CD14-positive monocyte (primary cell): Measurements from ENCODE around the gene TMEM184A. TPM values are rescaled to one million over a fixed set of nuclear protein-coding genes. Genes with fewer than 3 reads are reported as not detected.

Experiments used
- DNase-seq, 3 donors: peaks; one replicate each; pipeline ENCODE4 v3.0.0-alpha.2; 2011 to 2022
- H2AFZ ChIP-seq: 2 replicates; pipeline ENCODE4 v1.6.0; 2012; ENCODE audit warnings: mild to moderate bottlenecking, low read depth, low read length, inconsistent platforms; ENCODE audit not compliant: insufficient read depth, poor library complexity, severe bottlenecking
- H3K27ac ChIP-seq, 2 donors: 1 replicate in 1 of 2; 2 replicates in 1 of 2; pipeline ENCODE4 v1.5.1; 2012 to 2013; ENCODE audit warnings: low read length in 2 of 2, control low read depth in 1 of 2, inconsistent platforms in 1 of 2, low read depth in 1 of 2, mild to moderate bottlenecking in 1 of 2
- H3K27me3 ChIP-seq, 2 donors: one replicate each; pipeline versions ENCODE4 v1.6.0 to v1.6.1; 2011 to 2013; ENCODE audit warnings: low read length in 2 of 2; ENCODE audit not compliant: control insufficient read depth in 2 of 2, insufficient read depth in 2 of 2
- H3K36me3 ChIP-seq, 2 donors: replicated peaks in 1 of 2; 1 replicate in 1 of 2; 2 replicates in 1 of 2; pipeline versions ENCODE4 v1.5.1 to v1.6.1; 2012 to 2013; ENCODE audit warnings: low read length in 2 of 2, control low read depth in 1 of 2, inconsistent platforms in 1 of 2, mild to moderate bottlenecking in 1 of 2; ENCODE audit not compliant: insufficient read depth in 2 of 2, control insufficient read depth in 1 of 2
- H3K4me1 ChIP-seq, 2 donors: 1 replicate in 1 of 2; 2 replicates in 1 of 2; pipeline versions ENCODE4 v1.5.1 to v1.6.1; 2012 to 2013; ENCODE audit warnings: low read length in 2 of 2, control low read depth in 1 of 2, inconsistent platforms in 1 of 2, mild to moderate bottlenecking in 1 of 2, moderate library complexity in 1 of 2; ENCODE audit not compliant: insufficient read depth in 2 of 2, control insufficient read depth in 1 of 2
- H3K4me2 ChIP-seq: replicated peaks from 2 replicates; pipeline ENCODE3; 2012; ENCODE audit warnings: low read length, moderate library complexity, mild to moderate bottlenecking; ENCODE audit not compliant: poor library complexity, severe bottlenecking; ENCODE audit errors: extremely low read depth
- H3K4me3 ChIP-seq, 3 experiments: fragments of 200-600 bp in 1 of 3; sonication (generic) in 1 of 3; replicated peaks in 1 of 3; 1 replicate in 2 of 3; 2 replicates in 1 of 3; pipeline ENCODE4 v1.5.1; 2011 to 2013; ENCODE audit warnings: low read length in 3 of 3, mild to moderate bottlenecking in 3 of 3, control low read depth in 2 of 3, low read depth in 2 of 3, inconsistent platforms in 1 of 3, moderate library complexity in 1 of 3
- H3K79me2 ChIP-seq: 2 replicates; pipeline ENCODE4 v1.6.0; 2012; ENCODE audit warnings: mild to moderate bottlenecking, control low read depth, inconsistent platforms, low read length, moderate library complexity; ENCODE audit not compliant: insufficient read depth
- H3K9ac ChIP-seq: 2 replicates; pipeline ENCODE4 v1.6.0; 2017; ENCODE audit warnings: low read length, mild to moderate bottlenecking; ENCODE audit not compliant: insufficient read depth, poor library complexity, severe bottlenecking
- H3K9me3 ChIP-seq, 2 donors: replicated peaks in 1 of 2; 1 replicate in 1 of 2; 2 replicates in 1 of 2; pipeline versions ENCODE4 v1.5.1 to v1.6.1; 2012 to 2013; ENCODE audit warnings: low read length in 2 of 2, control low read depth in 1 of 2; ENCODE audit not compliant: control insufficient read depth in 1 of 2, insufficient read depth in 1 of 2
- H4K20me1 ChIP-seq: 2 replicates; pipeline ENCODE4 v1.6.0; 2012; ENCODE audit warnings: mild to moderate bottlenecking, low read length, control low read depth, moderate library complexity; ENCODE audit not compliant: insufficient read depth
- H3K27ac Mint-ChIP-seq, 7 donors: one replicate each; pipeline ENCODE4 v1.8.0; 2020; ENCODE audit warnings: mild to moderate bottlenecking in 7 of 7, mixed read lengths in 7 of 7, moderate library complexity in 6 of 7, inconsistent platforms in 2 of 7
- H3K27me3 Mint-ChIP-seq, 3 donors: one replicate each; pipeline ENCODE4 v1.8.0; 2021 to 2022; ENCODE audit warnings: low read depth in 3 of 3, mild to moderate bottlenecking in 3 of 3, mixed read lengths in 3 of 3, moderate library complexity in 3 of 3, inconsistent platforms in 1 of 3
- H3K36me3 Mint-ChIP-seq, 2 donors: one replicate each; pipeline ENCODE4 v1.8.0; 2020; ENCODE audit warnings: mixed read lengths in 2 of 2, inconsistent platforms in 1 of 2, mild to moderate bottlenecking in 1 of 2
- H3K4me1 Mint-ChIP-seq: one replicate; pipeline ENCODE4 v1.8.0; 2020; ENCODE audit warnings: mild to moderate bottlenecking, mixed read lengths
- H3K4me3 Mint-ChIP-seq, 2 donors: one replicate each; pipeline ENCODE4 v1.8.0; 2020; ENCODE audit warnings: mild to moderate bottlenecking in 2 of 2, mixed read lengths in 2 of 2, moderate library complexity in 1 of 2
- H3K9me3 Mint-ChIP-seq, 7 donors: one replicate each; pipeline ENCODE4 v1.8.0; 2020 to 2022; ENCODE audit warnings: mixed read lengths in 7 of 7, mild to moderate bottlenecking in 6 of 7, moderate library complexity in 6 of 7, inconsistent platforms in 2 of 7
- WGBS: methylation state at CpG from one replicate; pipeline ENCODE4 v1.1.5; 2013; ENCODE audit warnings: missing lambda C conversion rate; ENCODE audit not compliant: insufficient coverage; 5-methylcytosine and 5-hydroxymethylcytosine counted together
- intact Hi-C, 2 donors: fragments of 100-400 bp; cut with micrococcal nuclease; formaldehyde crosslinking; loops; one replicate each; pipeline versions ENCODE4 v1.15.0 to v1.15.1; 2023
- polyA plus RNA-seq, 3 donors: library from polyadenylated mRNA; depleted of rRNA in 1 of 3; unstranded in 2 of 3; stranded (reverse) in 1 of 3; fragments of 300-500 nt in 2 of 3; fragments of >200 nt in 1 of 3; fragmentation: Illumina TruSeq in 2 of 3; gene quantifications; 1 replicate in 2 of 3; 2 replicates in 1 of 3; pipeline ENCODE4 v1.2.3, GENCODE V29; 2012 to 2021
- TF ChIP-seq, protein P1 (sequence below): fragments of 200-600 bp; IDR thresholded peaks from one replicate; pipeline ENCODE4 v1.8.0; 2022; ENCODE audit warnings: antibody characterized with exemption, mild to moderate bottlenecking

TMEM184A gene
- polyA plus RNA-seq, 3 donors = not detected

- H3K9ac ChIP-seq = no peak overlapping the region
- no peaks in the 10 kb centered on the region for H3K27me3 ChIP-seq
- H3K4me2 ChIP-seq = no peak overlapping the region
- Mint-ChIP-seq H3K27me3 (no peaks in the 10 kb centered on the region), H3K27ac (no peak overlapping the region), H3K4me3 (no peak overlapping the region), H3K9me3 (no peaks in the 10 kb centered on the region), H3K36me3 (peaks cover 29 to 58% of the 10 kb centered on the region in 2 donors), H3K4me1 (peaks cover 2% of the 10 kb centered on the region)
- H3K36me3 ChIP-seq = peaks cover 55 to 62% of the 10 kb centered on the region in 2 donors
- H3K9me3 ChIP-seq = no peaks in the 10 kb centered on the region
- H3K4me1 ChIP-seq = no peaks in the 10 kb centered on the region
- peaks cover 30% of the 10 kb centered on the region for H3K79me2 ChIP-seq
- no peak overlapping the region for H3K27ac ChIP-seq
- 94% methylated on average over 26 of the region's 31 CpGs for WGBS
- H4K20me1 ChIP-seq = peaks cover 87% of the 10 kb centered on the region
- no peak for DNase-seq
- no peak overlapping the region for H2AFZ ChIP-seq
- no peak overlapping the region for H3K4me3 ChIP-seq
- intact Hi-C loops = loop anchor here in 1 of 2 donors (5.0 kb wide), 1 partner anchor 34 kb away; no protein-coding TSS in a partner anchor
- TF ChIP-seq, protein P1, sequence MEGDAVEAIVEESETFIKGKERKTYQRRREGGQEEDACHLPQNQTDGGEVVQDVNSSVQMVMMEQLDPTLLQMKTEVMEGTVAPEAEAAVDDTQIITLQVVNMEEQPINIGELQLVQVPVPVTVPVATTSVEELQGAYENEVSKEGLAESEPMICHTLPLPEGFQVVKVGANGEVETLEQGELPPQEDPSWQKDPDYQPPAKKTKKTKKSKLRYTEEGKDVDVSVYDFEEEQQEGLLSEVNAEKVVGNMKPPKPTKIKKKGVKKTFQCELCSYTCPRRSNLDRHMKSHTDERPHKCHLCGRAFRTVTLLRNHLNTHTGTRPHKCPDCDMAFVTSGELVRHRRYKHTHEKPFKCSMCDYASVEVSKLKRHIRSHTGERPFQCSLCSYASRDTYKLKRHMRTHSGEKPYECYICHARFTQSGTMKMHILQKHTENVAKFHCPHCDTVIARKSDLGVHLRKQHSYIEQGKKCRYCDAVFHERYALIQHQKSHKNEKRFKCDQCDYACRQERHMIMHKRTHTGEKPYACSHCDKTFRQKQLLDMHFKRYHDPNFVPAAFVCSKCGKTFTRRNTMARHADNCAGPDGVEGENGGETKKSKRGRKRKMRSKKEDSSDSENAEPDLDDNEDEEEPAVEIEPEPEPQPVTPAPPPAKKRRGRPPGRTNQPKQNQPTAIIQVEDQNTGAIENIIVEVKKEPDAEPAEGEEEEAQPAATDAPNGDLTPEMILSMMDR = no peak
Measured at GRCh38 chr7:1540776-1541271, 15.2 kb downstream of the TMEM184A start.

GRCh38 chr7:1539882-1540775 lies 15.9 kb downstream of the TMEM184A start:
- H3K27ac Mint-ChIP-seq = no peak overlapping the region
- Histone ChIP-seq H3K4me1 (no peaks in the 10 kb centered on the region), H3K36me3 (peaks cover 62 to 69% of the 10 kb centered on the region in 2 donors), H3K4me2 (no peak overlapping the region), H3K9me3 (no peaks in the 10 kb centered on the region), H3K4me3 (no peak overlapping the region), H3K79me2 (peaks cover 37% of the 10 kb centered on the region), H3K27ac (no peak overlapping the region), H3K9ac (no peak overlapping the region), H4K20me1 (peaks cover 94% of the 10 kb centered on the region), H2AFZ (no peak overlapping the region), H3K27me3 (no peaks in the 10 kb centered on the region)
- TF ChIP-seq, protein P1 = no peak
- H3K27me3 Mint-ChIP-seq = no peaks in the 10 kb centered on the region
- no peaks in the 10 kb centered on the region for H3K9me3 Mint-ChIP-seq
- no peak for DNase-seq
- 98% methylated on average over 59 of the region's 73 CpGs for WGBS
- no peak overlapping the region for H3K4me3 Mint-ChIP-seq
- peaks cover 29 to 63% of the 10 kb centered on the region in 2 donors for H3K36me3 Mint-ChIP-seq
- intact Hi-C loops = loop anchor here (5.0 to 10.0 kb wide), 2 partner anchors 33 to 985 kb away; no protein-coding TSS in a partner anchor
- H3K4me1 Mint-ChIP-seq = no peaks in the 10 kb centered on the region
